SK-N-SH treated with all-trans-retinoic acid at 6 μM for 48 hours (cell line): ENCODE results near the gene CDKN2B.

ENCODE experiments used
- ARNTL ChIP-seq: fragments of 450-650 bp; formaldehyde crosslinking; IDR thresholded peaks from 2 replicates; pipeline ENCODE4 v1.5.0; 2020; ENCODE audit warnings: low read depth, mild to moderate bottlenecking, moderate library complexity, borderline replicate concordance
- CSDC2 ChIP-seq: fragments of 250-450 bp; sonication (Bioruptor Pico); IDR thresholded peaks from 2 replicates; pipeline ENCODE4 v1.5.0; 2020; ENCODE audit warnings: mild to moderate bottlenecking, moderate library complexity
- GLIS3 ChIP-seq: fragments of 250-450 bp; sonication (Bioruptor Pico); IDR thresholded peaks from 2 replicates; pipeline ENCODE4 v1.5.0; 2020; ENCODE audit warnings: mild to moderate bottlenecking, moderate library complexity
- ISL1 ChIP-seq: fragments of 250-450 bp; sonication (Bioruptor Pico); IDR thresholded peaks from 2 replicates; pipeline ENCODE4 v2.1.2; 2022; ENCODE audit warnings: mild to moderate bottlenecking, moderate library complexity
- OSR1 ChIP-seq: fragments of 250-450 bp; sonication (Bioruptor Pico); IDR thresholded peaks from 2 replicates; pipeline ENCODE4 v1.8.0; 2022; ENCODE audit warnings: moderate library complexity, mild to moderate bottlenecking, inconsistent platforms
- PPARA ChIP-seq: fragments of 250-450 bp; sonication (Bioruptor Pico); IDR thresholded peaks from 2 replicates; pipeline ENCODE4 v1.5.0; 2020; ENCODE audit warnings: mild to moderate bottlenecking, borderline replicate concordance
- RARB ChIP-seq: fragments of 250-450 bp; sonication (Bioruptor Pico); IDR thresholded peaks from 2 replicates; pipeline ENCODE4 v1.8.0; 2021; ENCODE audit warnings: mild to moderate bottlenecking, moderate library complexity
- TCF4 ChIP-seq: fragments of 250-450 bp; sonication (Bioruptor Pico); IDR thresholded peaks from 2 replicates; pipeline ENCODE4 v1.8.0; 2021; ENCODE audit warnings: mild to moderate bottlenecking, moderate library complexity, borderline replicate concordance
- ZC3H10 ChIP-seq: fragments of 250-450 bp; sonication (Bioruptor Pico); IDR thresholded peaks from 2 replicates; pipeline ENCODE4 v1.5.1; 2021; ENCODE audit warnings: mild to moderate bottlenecking, moderate library complexity
- ZFP3 ChIP-seq: fragments of 250-450 bp; sonication (Bioruptor Pico); IDR thresholded peaks from 2 replicates; pipeline ENCODE4 v1.5.0; 2020; ENCODE audit warnings: mild to moderate bottlenecking, moderate library complexity
- ZFP30 ChIP-seq: fragments of 450-650 bp; formaldehyde crosslinking; IDR thresholded peaks from 2 replicates; pipeline ENCODE4 v1.5.0; 2022; ENCODE audit warnings: mild to moderate bottlenecking, moderate library complexity
- ZNF8 ChIP-seq: fragments of 450-650 bp; formaldehyde crosslinking; IDR thresholded peaks from 2 replicates; pipeline ENCODE4 v1.5.0; 2020; ENCODE audit warnings: mild to moderate bottlenecking, moderate library complexity
- TF ChIP-seq, protein P1 (sequence below): fragments of 250-450 bp; sonication (Bioruptor Pico); IDR thresholded peaks from 2 replicates; pipeline ENCODE4 v1.5.1; 2021; ENCODE audit warnings: mild to moderate bottlenecking, moderate library complexity
- TF ChIP-seq, protein P2 (sequence below): fragments of 250-450 bp; sonication (Bioruptor Pico); IDR thresholded peaks from 2 replicates; pipeline ENCODE4 v1.8.0; 2020; ENCODE audit warnings: mild to moderate bottlenecking, moderate library complexity, borderline replicate concordance

DNA sequence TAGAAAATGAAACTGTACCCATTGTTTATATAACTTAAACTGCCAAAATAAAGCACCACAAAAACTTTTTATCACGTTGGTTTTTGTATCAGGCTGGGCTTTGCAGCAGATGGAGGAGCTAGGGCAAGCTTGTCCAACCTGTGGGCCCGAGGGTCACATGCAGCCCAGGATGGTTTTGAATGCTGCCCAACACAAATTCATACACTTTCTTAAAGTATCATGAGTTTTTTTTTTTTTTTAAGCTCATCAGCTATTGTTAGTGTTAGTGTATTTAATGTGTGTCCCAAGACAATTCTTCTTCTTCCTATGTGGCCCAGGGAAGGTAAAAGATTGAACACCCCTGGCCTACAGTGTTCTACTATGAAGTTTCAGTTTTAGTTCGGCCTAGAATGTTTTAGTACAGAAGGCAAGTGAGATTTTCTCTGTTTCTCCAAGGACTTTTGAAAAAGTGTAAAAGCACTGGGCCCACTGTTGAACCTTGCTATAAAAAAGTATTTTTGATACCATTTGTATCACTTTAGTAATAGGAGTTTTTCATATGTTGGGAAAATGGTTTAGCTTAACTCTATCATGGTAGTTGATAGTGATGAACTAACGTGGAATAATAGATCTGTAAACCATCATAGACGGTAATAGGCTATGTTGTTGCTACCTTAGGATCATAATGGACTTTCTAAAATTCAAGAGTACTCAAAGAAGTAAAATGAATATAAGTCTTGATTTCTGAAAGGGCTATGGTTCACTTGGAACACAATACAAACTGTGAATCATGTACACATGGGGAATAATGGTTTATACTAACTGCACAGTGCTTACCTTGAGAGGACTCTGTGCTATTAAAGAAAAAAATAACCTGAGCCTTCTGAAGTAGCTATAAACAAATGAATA lies 17.8 kb downstream of the CDKN2B start:
- TF ChIP-seq TCF4 (CRISPR knock-in tag) (no peak), ZFP3 (CRISPR knock-in tag) (no peak), RARB (CRISPR knock-in tag) (no peak), PPARA (CRISPR knock-in tag) (no peak), ARNTL (CRISPR knock-in tag) (no peak), GLIS3 (CRISPR knock-in tag) (no peak), ZNF8 (CRISPR knock-in tag) (no peak), ZC3H10 (no peak), OSR1 (no peak), ISL1 (no peak), CSDC2 (no peak), ZFP30 (CRISPR knock-in tag) (no peak)
- TF ChIP-seq, protein P1, sequence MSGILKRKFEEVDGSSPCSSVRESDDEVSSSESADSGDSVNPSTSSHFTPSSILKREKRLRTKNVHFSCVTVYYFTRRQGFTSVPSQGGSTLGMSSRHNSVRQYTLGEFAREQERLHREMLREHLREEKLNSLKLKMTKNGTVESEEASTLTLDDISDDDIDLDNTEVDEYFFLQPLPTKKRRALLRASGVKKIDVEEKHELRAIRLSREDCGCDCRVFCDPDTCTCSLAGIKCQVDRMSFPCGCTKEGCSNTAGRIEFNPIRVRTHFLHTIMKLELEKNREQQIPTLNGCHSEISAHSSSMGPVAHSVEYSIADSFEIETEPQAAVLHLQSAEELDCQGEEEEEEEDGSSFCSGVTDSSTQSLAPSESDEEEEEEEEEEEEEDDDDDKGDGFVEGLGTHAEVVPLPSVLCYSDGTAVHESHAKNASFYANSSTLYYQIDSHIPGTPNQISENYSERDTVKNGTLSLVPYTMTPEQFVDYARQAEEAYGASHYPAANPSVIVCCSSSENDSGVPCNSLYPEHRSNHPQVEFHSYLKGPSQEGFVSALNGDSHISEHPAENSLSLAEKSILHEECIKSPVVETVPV (CRISPR knock-in tag): no peak
- TF ChIP-seq, protein P2, sequence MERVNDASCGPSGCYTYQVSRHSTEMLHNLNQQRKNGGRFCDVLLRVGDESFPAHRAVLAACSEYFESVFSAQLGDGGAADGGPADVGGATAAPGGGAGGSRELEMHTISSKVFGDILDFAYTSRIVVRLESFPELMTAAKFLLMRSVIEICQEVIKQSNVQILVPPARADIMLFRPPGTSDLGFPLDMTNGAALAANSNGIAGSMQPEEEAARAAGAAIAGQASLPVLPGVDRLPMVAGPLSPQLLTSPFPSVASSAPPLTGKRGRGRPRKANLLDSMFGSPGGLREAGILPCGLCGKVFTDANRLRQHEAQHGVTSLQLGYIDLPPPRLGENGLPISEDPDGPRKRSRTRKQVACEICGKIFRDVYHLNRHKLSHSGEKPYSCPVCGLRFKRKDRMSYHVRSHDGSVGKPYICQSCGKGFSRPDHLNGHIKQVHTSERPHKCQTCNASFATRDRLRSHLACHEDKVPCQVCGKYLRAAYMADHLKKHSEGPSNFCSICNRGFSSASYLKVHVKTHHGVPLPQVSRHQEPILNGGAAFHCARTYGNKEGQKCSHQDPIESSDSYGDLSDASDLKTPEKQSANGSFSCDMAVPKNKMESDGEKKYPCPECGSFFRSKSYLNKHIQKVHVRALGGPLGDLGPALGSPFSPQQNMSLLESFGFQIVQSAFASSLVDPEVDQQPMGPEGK: no peak
